SK-N-SH (cell line): ENCODE measurements around the gene CD99L2.

ENCODE experiments used
- MEF2A ChIP-seq: IDR thresholded peaks from 2 replicates; pipeline ENCODE4 v1.4.0; 2012; ENCODE audit warnings: low read depth, borderline replicate concordance
- POLR2AphosphoS5 ChIP-seq: IDR thresholded peaks from 2 replicates; pipeline ENCODE4 v1.6.1; 2012; ENCODE audit warnings: low read depth, low read length
- TF ChIP-seq, protein P1 (sequence below): fragments of 200-600 bp; sonication (generic); IDR thresholded peaks from 2 replicates; pipeline ENCODE4 v1.6.1; 2017; ENCODE audit warnings: antibody characterized with exemption, mild to moderate bottlenecking, moderate library complexity
- TF ChIP-seq, protein P2 (sequence below): IDR thresholded peaks from 2 replicates; pipeline ENCODE4 v1.4.0; 2012; ENCODE audit warnings: low read depth
- TF ChIP-seq, protein P3 (sequence below): IDR thresholded peaks from 2 replicates; pipeline ENCODE4 v1.6.1; 2012; ENCODE audit warnings: mild to moderate bottlenecking, low read depth, low read length, moderate library complexity
- TF ChIP-seq, protein P4 (sequence below): fragments of 150-350 bp; IDR thresholded peaks from 2 replicates; pipeline ENCODE4 v1.6.1; 2017; ENCODE audit warnings: antibody characterized with exemption, low read length, low read depth, borderline replicate concordance

DNA sequence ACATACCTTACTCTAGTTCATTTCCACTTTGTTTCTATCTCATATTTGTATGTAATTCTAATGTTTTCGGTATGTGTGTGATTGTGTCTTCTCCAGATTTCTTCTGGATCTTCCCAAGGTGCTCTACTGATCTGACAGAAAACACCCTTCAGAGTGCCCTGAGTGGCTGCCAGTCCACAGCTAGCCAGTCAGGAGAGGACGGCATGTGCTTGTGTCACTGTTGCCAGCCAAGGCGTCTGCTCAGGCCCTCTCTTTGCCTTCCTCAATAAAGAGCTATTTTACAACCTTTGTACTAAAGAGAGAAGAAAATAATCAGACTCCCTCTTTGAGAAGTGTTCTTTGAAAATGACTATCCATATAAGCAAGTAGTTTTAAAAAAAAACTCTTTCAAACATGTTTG lies 29.0 kb downstream of the CD99L2 start:
- TF ChIP-seq MEF2A = no peak
- TF ChIP-seq, protein P1, sequence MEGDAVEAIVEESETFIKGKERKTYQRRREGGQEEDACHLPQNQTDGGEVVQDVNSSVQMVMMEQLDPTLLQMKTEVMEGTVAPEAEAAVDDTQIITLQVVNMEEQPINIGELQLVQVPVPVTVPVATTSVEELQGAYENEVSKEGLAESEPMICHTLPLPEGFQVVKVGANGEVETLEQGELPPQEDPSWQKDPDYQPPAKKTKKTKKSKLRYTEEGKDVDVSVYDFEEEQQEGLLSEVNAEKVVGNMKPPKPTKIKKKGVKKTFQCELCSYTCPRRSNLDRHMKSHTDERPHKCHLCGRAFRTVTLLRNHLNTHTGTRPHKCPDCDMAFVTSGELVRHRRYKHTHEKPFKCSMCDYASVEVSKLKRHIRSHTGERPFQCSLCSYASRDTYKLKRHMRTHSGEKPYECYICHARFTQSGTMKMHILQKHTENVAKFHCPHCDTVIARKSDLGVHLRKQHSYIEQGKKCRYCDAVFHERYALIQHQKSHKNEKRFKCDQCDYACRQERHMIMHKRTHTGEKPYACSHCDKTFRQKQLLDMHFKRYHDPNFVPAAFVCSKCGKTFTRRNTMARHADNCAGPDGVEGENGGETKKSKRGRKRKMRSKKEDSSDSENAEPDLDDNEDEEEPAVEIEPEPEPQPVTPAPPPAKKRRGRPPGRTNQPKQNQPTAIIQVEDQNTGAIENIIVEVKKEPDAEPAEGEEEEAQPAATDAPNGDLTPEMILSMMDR = no peak
- TF ChIP-seq POLR2AphosphoS5 = no peak
- TF ChIP-seq, protein P2, sequence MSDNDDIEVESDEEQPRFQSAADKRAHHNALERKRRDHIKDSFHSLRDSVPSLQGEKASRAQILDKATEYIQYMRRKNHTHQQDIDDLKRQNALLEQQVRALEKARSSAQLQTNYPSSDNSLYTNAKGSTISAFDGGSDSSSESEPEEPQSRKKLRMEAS = no peak
- TF ChIP-seq, protein P3, sequence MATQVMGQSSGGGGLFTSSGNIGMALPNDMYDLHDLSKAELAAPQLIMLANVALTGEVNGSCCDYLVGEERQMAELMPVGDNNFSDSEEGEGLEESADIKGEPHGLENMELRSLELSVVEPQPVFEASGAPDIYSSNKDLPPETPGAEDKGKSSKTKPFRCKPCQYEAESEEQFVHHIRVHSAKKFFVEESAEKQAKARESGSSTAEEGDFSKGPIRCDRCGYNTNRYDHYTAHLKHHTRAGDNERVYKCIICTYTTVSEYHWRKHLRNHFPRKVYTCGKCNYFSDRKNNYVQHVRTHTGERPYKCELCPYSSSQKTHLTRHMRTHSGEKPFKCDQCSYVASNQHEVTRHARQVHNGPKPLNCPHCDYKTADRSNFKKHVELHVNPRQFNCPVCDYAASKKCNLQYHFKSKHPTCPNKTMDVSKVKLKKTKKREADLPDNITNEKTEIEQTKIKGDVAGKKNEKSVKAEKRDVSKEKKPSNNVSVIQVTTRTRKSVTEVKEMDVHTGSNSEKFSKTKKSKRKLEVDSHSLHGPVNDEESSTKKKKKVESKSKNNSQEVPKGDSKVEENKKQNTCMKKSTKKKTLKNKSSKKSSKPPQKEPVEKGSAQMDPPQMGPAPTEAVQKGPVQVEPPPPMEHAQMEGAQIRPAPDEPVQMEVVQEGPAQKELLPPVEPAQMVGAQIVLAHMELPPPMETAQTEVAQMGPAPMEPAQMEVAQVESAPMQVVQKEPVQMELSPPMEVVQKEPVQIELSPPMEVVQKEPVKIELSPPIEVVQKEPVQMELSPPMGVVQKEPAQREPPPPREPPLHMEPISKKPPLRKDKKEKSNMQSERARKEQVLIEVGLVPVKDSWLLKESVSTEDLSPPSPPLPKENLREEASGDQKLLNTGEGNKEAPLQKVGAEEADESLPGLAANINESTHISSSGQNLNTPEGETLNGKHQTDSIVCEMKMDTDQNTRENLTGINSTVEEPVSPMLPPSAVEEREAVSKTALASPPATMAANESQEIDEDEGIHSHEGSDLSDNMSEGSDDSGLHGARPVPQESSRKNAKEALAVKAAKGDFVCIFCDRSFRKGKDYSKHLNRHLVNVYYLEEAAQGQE = no peak
- TF ChIP-seq, protein P4, sequence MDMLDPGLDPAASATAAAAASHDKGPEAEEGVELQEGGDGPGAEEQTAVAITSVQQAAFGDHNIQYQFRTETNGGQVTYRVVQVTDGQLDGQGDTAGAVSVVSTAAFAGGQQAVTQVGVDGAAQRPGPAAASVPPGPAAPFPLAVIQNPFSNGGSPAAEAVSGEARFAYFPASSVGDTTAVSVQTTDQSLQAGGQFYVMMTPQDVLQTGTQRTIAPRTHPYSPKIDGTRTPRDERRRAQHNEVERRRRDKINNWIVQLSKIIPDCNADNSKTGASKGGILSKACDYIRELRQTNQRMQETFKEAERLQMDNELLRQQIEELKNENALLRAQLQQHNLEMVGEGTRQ = no peak
